GM12872 (cell line): Measurements from ENCODE around the gene SMARCD1.

Experiments
- CTCF ChIP-seq: IDR thresholded peaks from 3 replicates; pipeline ENCODE4 v1.5.1; 2011; ENCODE audit warnings: low read depth, mild to moderate bottlenecking, low read length, moderate library complexity; ENCODE audit not compliant: insufficient read depth

SMARCD1 gene

GRCh38 chr12:50120521-50120920 lies 35.4 kb downstream of the SMARCD1 start:
- TF ChIP-seq CTCF: no peak

- TF ChIP-seq CTCF: no peak
These were observed 35.8 kb downstream of the SMARCD1 start for GRCh38 chr12:50120953-50121352.

- TF ChIP-seq CTCF: no peak
These were observed 36.5 kb downstream of the SMARCD1 start for GRCh38 chr12:50121641-50122040.

GRCh38 chr12:50123203-50123602 lies 38.1 kb downstream of the SMARCD1 start:
- TF ChIP-seq CTCF: no peak

- no peak for TF ChIP-seq CTCF
These were observed 42.4 kb downstream of the SMARCD1 start for GRCh38 chr12:50127546-50127945.

- TF ChIP-seq CTCF: no peak
These were observed 44.1 kb downstream of the SMARCD1 start for GRCh38 chr12:50129290-50129689.

- TF ChIP-seq CTCF: no peak
These were observed 47.5 kb downstream of the SMARCD1 start for GRCh38 chr12:50132505-50133135.
